Measurements from ENCODE around the gene RUNX1.

RUNX1 gene

DNA sequence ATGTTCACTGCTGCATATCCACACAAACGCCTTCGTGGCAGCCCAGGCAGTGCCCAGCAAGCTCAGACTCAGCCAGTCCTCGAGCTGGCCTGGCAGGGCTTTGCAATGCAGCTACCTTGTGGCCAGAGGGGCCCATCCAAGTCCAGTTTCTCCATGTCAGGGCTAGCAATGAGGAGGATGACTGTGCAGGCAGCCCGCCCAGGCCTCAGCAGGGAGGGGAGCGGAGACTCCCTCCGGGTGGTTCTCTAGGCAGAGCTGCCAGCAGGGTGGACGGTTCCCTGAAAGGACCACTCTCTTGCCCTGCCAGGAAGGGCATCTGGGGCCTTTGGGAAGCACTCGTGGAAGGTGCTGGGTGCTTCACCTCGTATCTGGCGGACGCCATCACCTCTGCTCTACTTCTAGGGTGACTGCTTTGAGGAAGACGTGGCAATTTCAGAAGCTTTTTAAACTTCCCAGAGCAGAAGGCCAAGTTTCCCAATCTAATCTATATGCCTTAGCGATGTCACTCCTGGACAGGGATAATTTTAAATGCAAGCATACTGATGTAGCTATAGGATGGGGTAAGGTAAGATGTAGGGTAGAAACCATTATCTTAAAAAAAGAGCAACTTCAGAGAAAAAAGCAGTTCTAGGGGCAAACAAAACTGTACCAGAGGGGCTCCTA is 56.2 kb downstream of the RUNX1 start:
- no peak for DNase-seq (ENCODE audit: low read depth)

- DNase-seq (ENCODE audit: low read depth), result no peak
Measured at GRCh38 chr21:34992180-34992579, 56.9 kb downstream of the RUNX1 start.

DNA sequence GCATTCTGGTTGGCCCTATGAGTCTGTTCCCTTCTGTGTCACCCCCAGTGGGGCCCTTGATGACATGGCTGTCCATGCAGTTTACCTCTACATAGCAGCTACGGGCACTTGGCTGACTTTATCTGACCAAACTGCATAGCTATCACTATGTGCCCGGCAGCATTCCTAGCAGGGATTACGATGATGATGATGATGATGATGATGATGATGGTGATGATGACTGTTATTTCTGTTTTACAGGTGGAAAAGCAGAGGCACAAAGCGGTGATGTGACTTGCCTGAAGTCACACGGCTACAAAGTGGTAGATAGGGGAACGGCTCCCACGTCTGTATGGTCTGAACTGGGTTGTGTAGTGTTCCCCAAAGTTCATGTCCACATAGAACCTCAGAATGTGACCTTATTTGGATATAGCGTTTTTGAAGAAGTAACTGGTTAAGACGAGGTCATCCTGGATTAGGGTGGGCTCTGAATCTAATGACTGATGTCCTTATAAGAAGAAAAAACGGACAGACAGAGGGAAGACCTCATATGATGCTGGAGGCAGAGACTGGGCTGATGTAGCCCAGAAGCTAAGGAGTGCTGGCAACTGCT is 57.6 kb downstream of the RUNX1 start:
- DNase-seq (ENCODE audit: low read depth), result no peak

DNA sequence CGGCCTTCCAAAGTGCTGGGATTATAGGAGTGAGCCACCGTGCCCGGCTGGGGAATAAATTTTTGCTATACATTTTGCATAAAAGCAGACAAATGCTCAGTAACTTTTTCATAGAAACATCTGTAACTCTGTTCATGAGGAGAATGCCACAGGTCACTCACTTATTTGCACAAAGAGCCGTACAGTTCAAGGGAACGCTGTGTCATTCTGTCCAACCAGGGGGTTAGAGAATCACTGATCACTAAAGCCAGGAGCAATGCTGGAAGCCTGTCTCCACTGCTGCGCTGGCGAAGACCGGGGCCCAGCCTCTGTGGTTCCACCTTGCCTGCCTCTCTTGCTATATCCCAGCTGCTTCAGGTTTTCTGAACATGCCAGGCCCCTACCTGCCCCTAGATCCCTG is 58.3 kb downstream of the RUNX1 start:
- DNase-seq (ENCODE audit: low read depth), result no peak

DNA sequence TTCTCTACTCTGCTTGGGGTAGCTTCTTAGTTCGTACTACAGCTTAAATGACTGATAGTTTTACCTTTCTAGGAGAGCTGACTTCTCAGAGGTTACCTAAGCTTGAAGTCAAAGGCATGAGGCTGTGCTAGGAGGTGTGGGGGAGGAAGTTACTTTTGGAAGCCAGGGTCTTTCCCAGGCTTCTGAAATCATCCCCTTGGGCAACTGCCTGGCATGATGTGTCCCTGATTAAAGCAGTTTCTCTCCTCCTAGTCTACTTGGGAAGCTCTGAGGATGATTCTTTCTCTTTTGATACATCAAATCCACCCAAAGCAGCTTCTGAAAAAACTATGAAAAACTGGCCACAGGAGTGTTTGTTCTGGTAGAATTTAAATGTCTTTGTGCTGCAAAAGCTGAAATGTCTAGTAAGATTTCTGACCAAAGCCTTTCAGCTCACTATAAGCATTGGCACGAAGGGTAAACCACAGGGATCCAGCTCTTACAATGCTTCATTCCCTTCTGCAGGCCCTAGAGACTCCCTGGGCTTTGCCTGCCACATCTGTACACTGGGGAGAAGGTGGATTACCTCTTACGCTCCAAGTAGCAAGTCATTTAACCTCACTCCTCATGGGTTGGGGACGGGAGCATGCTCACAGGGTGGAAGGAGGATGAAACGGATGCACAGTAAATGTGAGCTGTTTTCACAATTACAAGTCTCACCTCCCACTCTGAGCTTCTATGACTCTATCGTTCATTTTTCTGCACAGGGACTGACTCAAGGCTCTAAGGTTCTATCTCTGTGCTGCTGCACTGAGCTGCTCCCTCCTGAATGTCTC is 59.6 kb downstream of the RUNX1 start:
- peak; percentile 48 for DNase-seq (ENCODE audit: low read depth)

DNA sequence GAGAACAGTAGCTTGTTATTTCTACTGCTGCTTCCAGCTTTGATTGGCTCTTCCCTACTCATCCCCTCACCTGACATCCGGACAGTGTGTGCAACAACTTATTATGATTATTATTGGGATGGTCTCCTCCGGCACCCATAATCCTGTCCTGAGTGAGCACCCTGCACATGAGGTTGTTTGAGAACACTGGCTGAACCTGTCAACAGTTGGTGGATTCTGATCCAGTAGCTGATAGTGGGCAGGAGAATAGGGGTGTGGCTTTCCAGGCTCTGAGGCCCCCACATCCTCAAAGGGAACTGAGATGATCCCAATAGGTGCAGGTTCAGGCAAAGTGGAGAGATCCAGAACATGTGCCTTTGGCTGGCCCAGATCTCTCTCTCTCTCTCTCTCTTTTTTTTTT is 60.5 kb downstream of the RUNX1 start:
- DNase-seq (ENCODE audit: low read depth), result no peak

DNA sequence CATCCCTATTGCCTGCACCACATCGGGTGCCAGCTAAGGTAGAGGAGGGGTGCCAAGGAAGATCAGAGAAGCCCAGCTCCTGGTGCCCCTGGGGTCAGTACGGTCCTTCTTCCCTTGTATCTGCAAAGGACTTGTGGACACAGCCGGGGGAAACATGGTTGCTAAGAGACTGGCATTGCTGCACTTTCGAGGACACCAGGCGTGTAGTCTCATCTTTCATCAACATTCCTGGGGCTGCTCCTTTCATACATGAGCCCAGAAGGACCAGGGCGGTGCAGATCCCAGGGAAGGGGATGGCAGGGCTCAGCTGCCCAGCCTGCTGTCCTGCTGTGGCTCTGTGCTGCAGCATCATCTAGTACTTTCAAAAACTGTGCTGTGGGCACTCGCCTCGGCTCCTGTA is 61.0 kb downstream of the RUNX1 start:
- no peak for DNase-seq (ENCODE audit: low read depth)

DNA sequence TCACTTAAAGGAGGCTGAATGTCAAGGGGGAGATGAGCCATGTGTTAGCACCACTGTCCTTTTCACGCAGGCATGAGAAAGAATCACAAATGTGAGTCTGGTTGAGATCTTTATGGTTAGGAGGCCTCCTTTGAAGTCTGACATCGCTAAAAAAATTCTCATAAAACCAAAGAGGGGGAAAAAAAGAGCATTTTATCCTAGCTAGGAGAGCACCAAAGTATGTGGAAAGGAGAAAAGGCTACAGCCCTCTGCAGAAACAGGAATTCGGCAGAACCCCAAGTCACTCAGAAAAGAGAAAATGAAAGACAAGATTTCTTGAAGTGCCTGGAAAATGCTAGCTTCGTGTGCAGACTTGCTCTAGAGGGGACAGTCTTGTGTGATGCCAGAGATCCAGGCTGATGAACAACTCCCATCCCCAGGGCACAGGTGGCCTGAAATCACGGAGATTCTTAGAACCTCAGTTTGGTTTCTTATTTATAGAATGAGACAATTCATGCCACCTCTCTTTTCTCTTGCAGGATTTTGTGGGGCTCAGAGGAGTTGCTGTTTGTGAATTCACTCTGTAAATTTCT is 61.5 kb downstream of the RUNX1 start:
- no peak for DNase-seq (ENCODE audit: low read depth)

DNA sequence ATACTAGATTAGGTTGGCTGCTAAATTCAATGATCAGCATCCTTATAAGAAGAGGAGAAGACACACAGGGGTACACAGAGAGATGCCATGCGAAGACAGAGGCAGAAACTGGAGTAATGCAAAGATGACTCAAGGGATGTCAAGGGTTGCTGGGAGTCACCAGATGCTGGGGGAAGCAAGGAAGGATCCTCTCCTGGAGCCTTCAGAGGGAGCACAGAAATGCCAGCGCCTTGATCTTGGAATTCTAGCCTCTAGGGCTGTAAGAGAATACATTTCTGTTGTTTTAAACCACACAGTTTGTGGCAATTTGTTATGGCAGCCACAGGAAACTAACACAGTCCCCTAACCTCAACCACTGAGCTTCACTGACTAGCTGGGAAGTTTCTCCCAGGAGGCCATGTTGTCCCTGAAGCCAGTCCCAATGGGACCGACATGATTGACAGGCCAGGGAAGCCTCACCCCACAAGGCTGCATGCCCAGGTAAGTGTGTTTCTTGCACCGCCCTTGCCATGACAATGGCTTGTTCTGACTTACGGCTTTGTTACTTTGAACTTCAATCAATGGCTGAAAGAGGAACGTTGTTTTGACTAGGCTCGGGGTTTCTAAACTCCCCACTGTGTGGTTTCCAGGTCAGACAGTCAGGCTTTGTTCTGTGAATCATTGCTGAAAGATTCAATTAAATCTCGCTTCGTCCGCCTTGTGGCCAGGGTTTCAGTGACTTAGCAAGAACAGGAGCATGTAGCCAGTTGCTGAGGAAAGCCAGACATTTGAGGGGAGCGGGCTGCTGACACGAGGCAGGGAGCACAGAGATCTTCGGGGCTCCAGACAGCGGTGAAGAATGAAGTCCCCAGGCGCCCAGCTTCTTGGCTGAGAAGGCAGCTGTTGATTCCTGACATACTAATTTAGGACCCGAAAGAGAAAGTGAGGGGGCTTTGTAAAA is 62.3 kb downstream of the RUNX1 start:
- peak; percentile 67 for DNase-seq (ENCODE audit: low read depth)

GRCh38 chr21:34984356-34985058 is 64.6 kb downstream of the RUNX1 start:
- no peak for DNase-seq (ENCODE audit: low read depth)

- DNase-seq (ENCODE audit: low read depth), result peak; percentile 65
Measured at GRCh38 chr21:34983680-34984086, 65.4 kb downstream of the RUNX1 start.

- no peak for DNase-seq (ENCODE audit: low read depth)
Measured at GRCh38 chr21:34981791-34982190, 67.3 kb downstream of the RUNX1 start.

DNA sequence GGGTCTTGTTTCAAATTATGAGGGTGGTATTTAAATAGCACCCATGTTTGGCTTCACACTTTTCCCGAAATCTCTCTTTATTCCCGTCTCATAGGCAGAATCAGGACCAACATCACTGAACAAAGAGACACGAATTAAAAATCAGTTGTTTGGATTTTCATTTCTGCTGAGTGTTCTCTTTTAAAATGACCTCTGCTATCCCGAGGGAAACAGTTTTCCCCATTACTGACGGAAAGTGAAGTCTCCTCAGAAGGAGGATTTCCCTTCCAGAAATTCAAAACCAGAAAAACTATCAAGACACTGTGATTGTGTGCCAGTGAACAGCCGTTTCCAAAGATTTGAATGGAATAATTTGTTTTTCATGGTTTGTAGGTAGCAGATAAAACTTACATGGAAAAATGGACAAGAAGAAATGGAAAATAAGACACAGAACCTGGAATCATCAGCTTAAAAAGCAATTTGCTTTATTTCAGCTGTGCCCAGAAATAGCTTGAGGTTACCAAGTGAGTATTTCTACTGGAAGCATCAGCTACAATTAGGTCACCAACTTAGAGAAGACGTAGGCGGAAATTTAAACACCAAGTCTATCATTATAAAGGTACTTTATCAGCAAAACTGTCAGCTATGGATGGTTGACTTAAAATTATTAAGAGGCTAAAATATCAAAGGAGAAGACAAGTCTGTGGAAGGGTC is 68.5 kb downstream of the RUNX1 start:
- no peak for DNase-seq (ENCODE audit: low read depth)

DNA sequence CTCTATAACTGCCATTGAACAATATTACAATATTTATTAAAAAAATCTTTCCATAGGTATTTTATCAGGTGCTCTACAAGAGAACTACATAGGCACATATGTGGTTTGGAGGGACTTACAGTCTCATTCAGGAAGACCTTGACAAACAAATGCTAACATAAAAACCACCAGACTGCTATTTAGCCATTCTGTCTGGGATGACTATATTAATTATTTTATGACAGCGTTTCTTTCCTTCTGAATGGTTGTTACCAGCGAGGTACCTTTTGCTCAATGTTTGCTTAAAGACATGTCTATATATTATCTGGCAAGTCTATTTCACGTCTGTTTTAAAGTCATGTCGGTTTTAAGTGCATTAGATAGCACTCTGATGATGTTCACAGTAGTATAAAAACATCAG is 69.7 kb downstream of the RUNX1 start:
- no peak for DNase-seq (ENCODE audit: low read depth)

DNA sequence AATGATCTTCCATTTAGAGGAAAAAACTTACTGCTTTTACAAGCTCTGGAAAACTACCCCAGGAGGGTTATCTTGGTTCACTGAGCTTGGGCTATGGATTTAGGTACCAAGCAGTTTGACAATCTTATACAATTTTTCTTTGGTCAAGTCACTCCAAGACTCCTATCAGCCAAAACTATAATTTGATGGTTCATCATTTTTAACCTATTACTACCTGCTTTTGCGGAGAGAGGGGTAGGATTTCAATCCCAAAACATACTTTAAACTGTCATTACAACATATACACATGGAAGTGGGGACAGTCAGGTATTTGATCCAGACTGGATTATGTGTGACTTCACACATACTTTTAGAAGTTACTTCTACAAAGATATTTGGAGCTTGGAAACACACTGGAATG is 71.8 kb downstream of the RUNX1 start:
- DNase-seq (ENCODE audit: low read depth), result no peak

- DNase-seq (ENCODE audit: low read depth), result no peak
Measured at GRCh38 chr21:34974162-34974981, 74.7 kb downstream of the RUNX1 start.

GRCh38 chr21:34973685-34974084 is 75.4 kb downstream of the RUNX1 start:
- DNase-seq (ENCODE audit: low read depth), result no peak

- DNase-seq (ENCODE audit: low read depth), result no peak
Measured at GRCh38 chr21:34971656-34972055, 77.4 kb downstream of the RUNX1 start.

GRCh38 chr21:34970566-34970965 is 78.5 kb downstream of the RUNX1 start:
- DNase-seq (ENCODE audit: low read depth), result no peak

DNA sequence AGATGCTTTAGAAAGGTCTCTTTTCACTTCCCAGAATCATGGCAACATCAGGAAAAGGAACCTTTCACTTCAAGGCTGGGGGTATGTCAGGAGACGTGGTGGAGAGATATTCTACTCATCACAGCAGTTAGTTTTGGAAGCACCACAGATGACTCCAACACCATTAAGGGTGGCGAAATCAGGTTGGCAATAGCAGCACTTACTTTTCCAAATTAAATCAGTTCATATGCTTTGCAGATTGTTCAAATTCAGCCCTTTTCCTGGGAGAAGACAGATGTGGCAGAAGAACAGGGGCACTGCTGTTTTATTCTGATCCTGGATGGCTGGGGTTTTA is 79.0 kb downstream of the RUNX1 start:
- DNase-seq (ENCODE audit: low read depth), result no peak
